Tibial nerve (tissue), 4 donors: ENCODE measurements around the gene GRIK3.

Experiments used
- EP300 ChIP-seq, 2 donors: sonication (generic); formaldehyde crosslinking; IDR thresholded peaks; one replicate each; pipeline ENCODE4 v1.6.1; 2017; ENCODE audit warnings: antibody characterized with exemption in 2 of 2, mild to moderate bottlenecking in 1 of 2
- POLR2A ChIP-seq, 2 donors: fragments of 450-650 bp; IDR thresholded peaks; one replicate each; pipeline ENCODE4 v1.6.1; 2017; ENCODE audit warnings: antibody characterized with exemption in 2 of 2, mild to moderate bottlenecking in 2 of 2, moderate library complexity in 2 of 2
- TF ChIP-seq, protein P1 (sequence below), 5 experiments: fragments of 200-600 bp in 3 of 5; fragments of 450-650 bp in 2 of 5; sonication (generic) in 3 of 5; IDR thresholded peaks; one replicate each; pipeline ENCODE4 v1.5.1; 2016 to 2019; ENCODE audit warnings: antibody characterized with exemption in 5 of 5, mild to moderate bottlenecking in 3 of 5, moderate library complexity in 2 of 5

DNA sequence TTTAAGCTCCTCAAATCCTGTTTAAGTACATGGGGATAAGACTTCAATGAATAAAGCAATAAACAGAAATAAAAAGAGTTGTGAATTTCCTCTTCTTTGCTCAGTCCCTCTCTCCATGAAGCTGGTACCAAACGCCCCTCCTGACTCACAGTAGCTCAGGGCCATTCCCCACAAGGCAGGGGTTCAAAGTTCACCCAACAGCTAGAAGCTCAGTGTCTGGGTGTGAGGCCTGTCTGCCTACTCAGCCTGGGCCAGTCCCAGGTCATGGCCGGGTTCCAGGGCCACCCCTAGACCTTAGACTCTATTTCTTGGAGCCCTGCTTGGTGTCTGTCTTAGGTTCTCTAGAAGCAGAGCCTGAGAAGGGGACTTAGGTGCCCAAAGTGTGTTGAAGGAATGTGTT is 251.5 kb downstream of the GRIK3 start:
- TF ChIP-seq, protein P1, sequence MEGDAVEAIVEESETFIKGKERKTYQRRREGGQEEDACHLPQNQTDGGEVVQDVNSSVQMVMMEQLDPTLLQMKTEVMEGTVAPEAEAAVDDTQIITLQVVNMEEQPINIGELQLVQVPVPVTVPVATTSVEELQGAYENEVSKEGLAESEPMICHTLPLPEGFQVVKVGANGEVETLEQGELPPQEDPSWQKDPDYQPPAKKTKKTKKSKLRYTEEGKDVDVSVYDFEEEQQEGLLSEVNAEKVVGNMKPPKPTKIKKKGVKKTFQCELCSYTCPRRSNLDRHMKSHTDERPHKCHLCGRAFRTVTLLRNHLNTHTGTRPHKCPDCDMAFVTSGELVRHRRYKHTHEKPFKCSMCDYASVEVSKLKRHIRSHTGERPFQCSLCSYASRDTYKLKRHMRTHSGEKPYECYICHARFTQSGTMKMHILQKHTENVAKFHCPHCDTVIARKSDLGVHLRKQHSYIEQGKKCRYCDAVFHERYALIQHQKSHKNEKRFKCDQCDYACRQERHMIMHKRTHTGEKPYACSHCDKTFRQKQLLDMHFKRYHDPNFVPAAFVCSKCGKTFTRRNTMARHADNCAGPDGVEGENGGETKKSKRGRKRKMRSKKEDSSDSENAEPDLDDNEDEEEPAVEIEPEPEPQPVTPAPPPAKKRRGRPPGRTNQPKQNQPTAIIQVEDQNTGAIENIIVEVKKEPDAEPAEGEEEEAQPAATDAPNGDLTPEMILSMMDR (IDR thresholded peaks at IDR 0.05), result no peak
- TF ChIP-seq POLR2A (IDR thresholded peaks at IDR 0.05) (no peak), EP300 (IDR thresholded peaks at IDR 0.05) (no peak)
